Smooth muscle cell of the brain vasculature (primary cell): ENCODE results near the gene KMT2B.
"Not testable (repeated sequence)": the region's sequence is repeated elsewhere in the genome, so short reads cannot be mapped to it uniquely, and the experiment has no call there.

Experiments
- DNase-seq: peaks from one replicate; pipeline ENCODE4 v3.0.0-alpha.2; 2012; ENCODE audit warnings: low read depth, low spot score

Gene KMT2B

DNA sequence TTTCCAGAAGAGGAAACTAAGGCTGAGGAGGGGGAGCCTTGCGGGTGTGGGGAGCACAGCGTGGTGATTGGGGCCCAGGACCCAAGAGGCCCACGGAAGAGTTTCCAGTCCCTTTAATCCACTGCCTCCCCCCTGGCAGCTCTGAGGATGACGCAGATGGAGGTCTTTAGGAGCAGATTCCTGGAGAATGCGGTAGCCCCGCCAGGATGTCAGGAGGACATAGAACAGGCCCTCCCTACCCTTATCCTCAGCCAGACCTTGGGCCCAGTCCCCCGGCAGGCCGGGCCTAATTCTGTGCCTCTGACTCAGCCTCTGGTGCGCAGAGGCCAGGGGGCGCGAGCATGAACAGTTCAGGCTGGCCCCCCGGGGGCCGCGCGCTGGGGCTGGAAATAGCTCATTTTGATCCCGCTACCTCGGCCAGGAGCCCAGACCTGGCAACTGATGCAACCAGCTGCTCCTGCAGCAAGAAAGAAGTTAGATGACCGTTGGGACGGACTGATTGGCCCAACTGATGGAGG lies 39.5 kb downstream of the KMT2B start:
- DNase-seq: peak; percentile 89

- peak; percentile 97 for DNase-seq
Measured at GRCh38 chr19:35757749-35758608, 40.2 kb downstream of the KMT2B start, which contains the start of gene PROSER3. Gene PROSER3, plus strand, starts transcription at chr19:35758176. Its CDS starts 40 bp downstream, at chr19:35758216.

DNA sequence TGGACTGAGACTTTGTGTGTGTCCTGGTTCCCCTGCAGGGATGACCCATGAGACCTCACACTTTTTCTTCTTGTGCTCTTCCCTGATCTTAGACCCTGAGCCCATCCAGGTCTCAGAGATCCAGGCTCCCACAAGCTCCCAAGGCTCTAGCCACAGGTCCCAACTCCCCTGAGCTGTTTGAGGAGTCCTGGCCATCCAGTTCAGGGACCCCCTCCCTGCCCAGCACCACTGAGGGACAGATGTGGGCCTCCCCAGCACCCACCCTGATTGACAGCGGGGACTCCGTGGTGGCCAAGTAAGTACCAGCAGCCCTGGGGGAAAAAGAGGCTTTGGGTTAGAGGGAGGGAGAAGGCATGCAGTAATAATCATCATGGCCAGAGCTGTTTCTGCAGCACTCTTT lies 41.9 kb downstream of the KMT2B start:
- no peak for DNase-seq

- no peak for DNase-seq
Measured at GRCh38 chr19:35760711-35761349, 43.0 kb downstream of the KMT2B start.

DNA sequence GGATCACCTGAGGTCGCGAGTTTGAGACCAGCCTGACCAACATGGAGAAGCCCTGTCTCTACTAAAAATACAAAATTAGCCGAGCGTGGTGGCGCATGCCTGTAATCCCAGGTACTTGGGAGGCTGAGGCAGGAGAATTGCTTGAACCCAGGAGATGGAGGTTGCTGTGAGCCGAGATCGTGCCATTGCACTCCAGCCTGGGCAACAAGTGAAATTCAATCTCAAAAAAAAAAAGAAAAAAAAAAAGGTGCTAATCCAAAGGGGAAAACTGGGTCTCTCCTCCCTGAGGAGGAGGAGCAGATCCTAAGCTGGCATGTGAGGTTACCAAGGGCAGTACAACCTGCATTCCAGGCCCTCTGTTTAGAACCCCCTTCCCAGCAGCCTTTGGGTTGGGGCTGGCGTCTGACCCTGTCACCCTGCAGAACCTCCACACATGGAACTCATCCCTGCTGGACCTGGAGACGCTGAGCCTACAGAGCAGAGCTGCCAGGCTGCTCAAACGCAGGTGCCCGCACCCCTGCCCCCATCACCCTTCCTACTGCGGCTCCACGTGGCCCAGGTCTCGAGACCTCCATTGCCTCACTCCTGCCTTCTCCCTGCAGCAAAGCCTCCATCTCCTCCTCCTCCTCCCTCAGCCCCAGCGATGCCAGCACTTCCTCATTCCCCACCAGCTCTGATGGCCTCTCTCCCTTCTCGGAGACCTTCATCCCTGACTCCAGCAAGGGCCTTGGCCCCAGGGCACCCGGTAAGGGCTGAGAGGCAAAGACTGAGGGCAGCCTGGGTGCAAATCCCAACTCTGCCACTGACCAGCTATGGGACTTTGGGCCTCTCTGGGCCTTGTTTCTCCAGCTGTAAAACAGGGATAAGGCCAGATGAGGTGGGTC lies 46.9 kb downstream of the KMT2B start:
- DNase-seq: no peak

GRCh38 chr19:35766571-35767104 lies 48.8 kb downstream of the KMT2B start:
- no peak for DNase-seq

- no peak for DNase-seq
Measured at GRCh38 chr19:35767288-35768081, 49.7 kb downstream of the KMT2B start.

GRCh38 chr19:35768082-35768421 lies 50.2 kb downstream of the KMT2B start:
- DNase-seq: no peak

GRCh38 chr19:35772362-35772761 lies 54.6 kb downstream of the KMT2B start:
- not testable (repeated sequence) for DNase-seq

GRCh38 chr19:35773020-35773806 lies 55.4 kb downstream of the KMT2B start:
- DNase-seq: no peak

DNA sequence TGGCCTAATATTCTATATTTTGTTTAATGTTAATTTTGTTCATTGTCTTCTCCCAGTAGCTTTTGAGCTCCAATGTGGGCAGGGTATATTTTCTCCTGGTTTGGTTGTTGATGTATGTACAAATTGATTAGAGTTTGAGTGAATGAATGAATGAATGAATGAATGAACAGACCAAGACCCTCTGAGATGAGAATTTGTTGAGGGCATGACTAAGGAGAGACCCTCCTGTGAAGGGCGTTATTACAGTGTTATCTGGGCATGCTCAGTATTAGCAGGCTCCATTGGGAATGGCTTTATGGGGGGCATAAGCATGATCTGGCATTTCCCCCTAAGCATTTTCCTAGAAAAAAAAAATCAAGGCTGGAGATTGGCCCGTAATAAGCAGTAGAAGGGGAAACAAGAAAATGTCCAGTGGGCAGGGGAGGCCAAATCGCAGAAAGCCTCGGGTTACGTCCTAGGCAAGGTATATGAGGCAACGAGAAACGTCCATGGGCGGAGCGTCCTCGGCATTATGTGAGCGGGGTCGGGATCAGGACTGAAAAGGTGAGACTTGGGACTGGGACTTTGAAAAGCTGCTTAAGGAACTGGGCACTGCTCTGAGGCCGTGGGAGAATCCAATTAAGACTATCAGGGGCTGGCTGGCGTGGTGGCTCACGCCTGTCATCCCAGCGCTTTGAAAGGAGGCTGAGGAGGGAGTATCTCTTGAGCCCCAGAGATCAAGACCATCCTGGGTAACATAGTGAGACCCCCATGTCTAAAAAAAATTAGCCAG lies 56.7 kb downstream of the KMT2B start:
- no peak for DNase-seq

DNA sequence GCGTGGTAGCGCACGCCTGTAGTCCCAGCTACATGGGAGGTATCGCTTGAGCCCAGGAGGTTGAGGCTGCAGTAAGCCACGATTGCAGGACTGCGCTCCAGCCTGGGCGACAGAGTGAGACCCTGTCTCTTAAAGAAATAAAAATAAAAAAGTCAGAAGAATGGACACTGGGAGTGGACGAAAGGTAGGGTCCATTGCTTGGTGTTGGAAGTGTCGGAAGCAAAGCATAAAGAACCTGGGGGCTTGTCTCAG lies 57.2 kb downstream of the KMT2B start:
- DNase-seq: no peak

- peak; percentile 94 for DNase-seq
Measured at GRCh38 chr19:35775298-35776101, 57.7 kb downstream of the KMT2B start, which contains the start of gene ARHGAP33. Gene ARHGAP33, plus strand, starts transcription at chr19:35775564. Its CDS starts 95 bp downstream, at chr19:35775659.

GRCh38 chr19:35776102-35776788 lies 58.4 kb downstream of the KMT2B start:
- DNase-seq: no peak

- DNase-seq: no peak
Measured at GRCh38 chr19:35777086-35777841, 59.5 kb downstream of the KMT2B start.

- no peak for DNase-seq
Measured at GRCh38 chr19:35777961-35778360, 60.2 kb downstream of the KMT2B start.

DNA sequence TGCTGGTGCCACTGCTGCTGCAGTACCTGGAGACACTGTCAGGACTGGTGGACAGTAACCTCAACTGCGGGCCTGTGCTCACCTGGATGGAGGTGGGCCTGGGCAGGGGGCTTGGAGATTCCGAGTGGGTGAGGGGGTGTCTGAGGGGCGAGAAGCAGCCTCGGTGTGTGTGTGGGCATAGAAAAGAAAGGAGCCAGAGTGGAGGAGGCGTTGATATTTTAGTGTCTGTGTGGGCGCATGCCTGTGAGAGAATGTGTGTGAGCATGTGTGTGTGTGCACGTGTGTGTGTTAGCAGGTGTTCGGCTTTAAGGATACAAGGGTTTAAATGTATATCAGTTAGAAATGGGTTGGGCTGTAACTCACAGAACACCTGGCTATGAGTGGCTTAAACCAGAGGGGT lies 61.2 kb downstream of the KMT2B start:
- DNase-seq: no peak
